ENCODE data around the gene LSM2. TPM values are rescaled to one million over a fixed set of nuclear protein-coding genes. Genes with fewer than 3 reads are reported as not detected.
A peak's percentile ranks its signal among the peaks of the same experiment; 100 is the strongest.
"Not testable (repeated sequence)": the region's sequence is repeated elsewhere in the genome, so short reads cannot be mapped to it uniquely, and the experiment has no call there.

Gene LSM2
- total RNA-seq, result 100 to 1,000 TPM; 100 to 108 TPM

DNA sequence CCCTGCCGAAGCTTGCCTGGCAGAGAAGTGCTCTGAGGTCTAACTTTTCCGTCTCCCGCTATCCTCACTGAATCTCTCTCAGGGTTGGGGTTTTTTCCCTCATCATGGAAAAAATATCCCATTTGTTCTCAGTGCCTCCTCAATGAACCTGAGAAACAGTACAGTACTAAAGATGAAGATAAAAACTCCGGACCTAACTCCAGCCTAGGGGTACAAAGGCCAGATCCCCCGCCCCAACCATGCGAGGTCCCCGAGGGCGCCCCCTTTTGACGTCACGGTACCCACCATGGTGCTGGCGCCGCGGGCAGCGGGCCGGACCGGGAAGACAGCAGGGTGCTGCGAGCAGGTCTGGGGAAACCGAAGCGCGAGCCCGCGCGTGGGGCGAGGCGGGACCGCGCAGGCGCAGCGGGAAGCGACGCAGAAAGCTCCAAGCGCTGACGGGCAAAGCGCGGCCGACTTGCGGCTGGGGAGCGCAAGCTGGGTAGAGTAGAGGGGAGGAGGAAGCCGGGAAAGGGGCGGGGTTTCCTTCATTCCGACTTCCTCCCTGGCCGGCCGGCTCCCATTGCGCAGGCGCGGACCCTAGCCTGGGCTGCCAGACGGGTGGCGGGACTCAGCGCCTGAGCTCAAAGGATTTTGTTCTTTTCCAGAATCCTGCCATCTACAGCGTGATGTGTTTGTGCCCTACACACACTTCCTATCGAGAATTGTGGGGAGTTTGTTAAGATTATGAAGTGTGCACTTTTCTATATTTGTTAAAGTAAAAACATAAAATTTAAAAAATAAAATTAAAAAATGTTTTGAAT lies at the start of gene LSM2:
Gene LSM2, minus strand, starts transcription at position 497 of the 803 bp plus-strand sequence. Its CDS starts 209 bp downstream, at position 288.
- peak; percentile 98 for DNase-seq
- Mint-ChIP-seq H3K9me3 (no peaks in the 10 kb centered on the region), H3K27ac (peak within 1 kb of the TSS; percentile 91), H3K4me3 (peak within 1 kb of the TSS; percentile 91), H3K4me1 (peaks cover 43% of the 10 kb centered on the region), H3K36me3 (ENCODE audit: low read depth) (peaks cover 35% of the 10 kb centered on the region), H3K27me3 (no peaks in the 10 kb centered on the region)
- CTCF ChIA-PET, result interaction anchor here (0.6 to 3.6 kb wide), 21 partner anchors 8 to 461 kb away, joined by 3 to 23 read pairs (median 7); partner anchors contain the start of genes DDAH2, HSPA1A, HSPA1B and HSPA1L
- POLR2A ChIA-PET, result interaction anchor here (0.6 to 4.0 kb wide), 34 partner anchors 8 to 1167 kb away, joined by 3 to 57 read pairs (median 5); partner anchors contain the start of genes ABHD16A, BAG6, C6orf47 and CLIC1

DNA sequence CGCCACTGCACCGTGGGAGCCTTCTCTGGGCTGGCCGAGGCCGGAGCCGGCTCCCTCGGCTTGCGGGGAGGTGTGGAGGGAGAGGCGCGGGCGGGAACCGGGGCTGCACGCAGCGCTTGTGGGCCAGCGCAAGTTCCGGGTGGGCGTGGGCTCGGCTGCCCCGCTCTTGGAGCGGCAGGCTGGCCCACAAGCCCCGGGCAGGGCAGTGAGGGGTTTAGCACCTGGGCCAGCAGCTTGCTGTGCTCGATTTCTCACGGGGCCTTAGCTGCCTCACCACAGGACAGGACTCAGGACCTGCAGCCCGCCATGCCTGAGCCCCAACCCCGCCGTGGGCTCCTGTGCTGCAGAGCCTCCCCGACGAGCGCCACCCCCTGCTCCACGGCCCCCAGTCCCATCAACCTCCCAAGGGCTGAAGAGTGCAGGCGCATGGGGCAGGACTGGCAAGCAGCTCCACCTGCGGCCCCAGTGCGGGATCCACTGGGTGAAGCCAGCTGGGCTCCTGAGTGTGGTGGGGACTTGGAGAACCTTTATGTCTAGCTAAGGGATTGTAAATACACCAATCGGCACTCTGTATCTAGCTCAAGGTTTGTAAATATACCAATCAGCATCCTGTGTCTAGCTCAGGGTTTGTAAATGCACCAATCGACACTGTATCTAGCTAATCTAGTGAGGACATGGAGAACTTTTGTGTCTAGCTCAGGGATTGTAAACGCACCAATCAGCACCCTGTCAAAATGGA lies 45.4 kb upstream of the LSM2 start:
- CTCF ChIA-PET, result interaction anchor here (0.6 kb wide), 1 partner anchor 204 kb away, joined by 3 read pairs; no protein-coding TSS in a partner anchor
- H3K36me3 Mint-ChIP-seq (ENCODE audit: low read depth); DNase-seq; H3K4me3 Mint-ChIP-seq; H3K9me3 Mint-ChIP-seq; H3K27ac Mint-ChIP-seq; H3K4me1 Mint-ChIP-seq; H3K27me3 Mint-ChIP-seq: not testable (repeated sequence)
- POLR2A ChIA-PET, result interaction anchor here (1.4 kb wide), 1 partner anchor 17 kb away, joined by 6 read pairs; no protein-coding TSS in a partner anchor

DNA sequence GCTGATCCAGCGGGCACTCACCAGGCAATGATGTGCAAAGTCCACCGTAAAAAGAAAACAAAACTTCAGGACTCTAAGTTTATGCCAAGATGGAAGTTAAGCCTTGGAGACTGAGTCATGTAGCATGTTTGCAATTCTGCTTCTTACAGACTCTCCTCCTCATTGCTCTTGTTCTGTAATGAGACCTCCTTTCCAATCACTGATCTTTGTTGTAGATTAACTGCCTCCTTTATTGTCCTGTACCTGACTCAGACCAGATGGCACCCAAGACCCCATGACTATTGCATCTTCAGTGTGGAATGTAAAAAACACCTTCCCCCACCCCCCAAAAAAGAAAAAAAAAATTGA lies 44.7 kb upstream of the LSM2 start:
- Mint-ChIP-seq H3K4me1 (no peaks in the 10 kb centered on the region), H3K27ac (no peak overlapping the region), H3K27me3 (no peaks in the 10 kb centered on the region), H3K9me3 (peaks cover 6% of the 10 kb centered on the region), H3K4me3 (no peak overlapping the region), H3K36me3 (ENCODE audit: low read depth) (peaks cover 6% of the 10 kb centered on the region)
- CTCF ChIA-PET, result interaction anchor here (0.6 kb wide), 1 partner anchor 203 kb away, joined by 3 read pairs; no protein-coding TSS in a partner anchor
- no peak for DNase-seq
- POLR2A ChIA-PET, result interaction anchor here (1.4 kb wide), 1 partner anchor 16 kb away, joined by 6 read pairs; no protein-coding TSS in a partner anchor

DNA sequence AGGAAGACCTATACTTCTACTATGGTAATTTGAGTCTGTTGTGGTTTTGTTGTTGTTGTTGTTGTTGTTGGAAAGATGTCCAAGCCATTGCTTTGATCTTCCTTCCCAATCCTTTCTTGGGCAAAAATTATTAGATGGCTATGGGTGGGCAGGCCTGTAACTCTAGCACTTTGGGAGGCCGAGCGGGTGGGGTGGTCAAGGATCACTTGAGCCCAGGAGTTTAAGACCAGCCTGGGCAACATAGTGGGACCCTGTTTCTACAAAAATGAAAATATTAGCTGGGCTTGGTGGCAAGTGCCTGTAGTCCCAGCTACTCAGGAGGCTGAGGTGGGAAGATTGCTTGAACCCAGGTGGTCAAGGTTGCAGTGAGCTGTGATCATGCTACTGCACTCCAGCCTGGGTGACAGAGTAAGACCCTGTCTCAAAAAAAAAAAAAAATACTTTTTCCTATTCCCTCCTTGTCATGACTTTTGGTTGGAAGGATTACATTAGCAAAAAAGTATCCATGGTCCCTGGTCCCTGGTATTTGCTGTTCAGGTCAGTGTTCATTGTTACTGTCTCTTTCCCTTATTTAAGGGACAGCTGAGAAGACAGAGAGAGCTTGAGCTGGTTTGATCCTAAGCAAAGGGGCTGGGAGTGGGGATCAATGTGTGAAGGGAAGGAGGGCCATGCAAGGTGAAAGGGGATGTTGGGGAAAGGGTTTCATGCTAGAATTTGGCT lies 44.2 kb upstream of the LSM2 start:
- peaks cover 6% of the 10 kb centered on the region for H3K9me3 Mint-ChIP-seq
- H3K4me1 Mint-ChIP-seq, result no peaks in the 10 kb centered on the region
- CTCF ChIA-PET, result no interaction called here
- no peak overlapping the region for H3K27ac Mint-ChIP-seq
- no peaks in the 10 kb centered on the region for H3K27me3 Mint-ChIP-seq
- POLR2A ChIA-PET, result no interaction called here
- no peak for DNase-seq
- peaks cover 6% of the 10 kb centered on the region for H3K36me3 Mint-ChIP-seq (ENCODE audit: low read depth)
- no peak overlapping the region for H3K4me3 Mint-ChIP-seq

DNA sequence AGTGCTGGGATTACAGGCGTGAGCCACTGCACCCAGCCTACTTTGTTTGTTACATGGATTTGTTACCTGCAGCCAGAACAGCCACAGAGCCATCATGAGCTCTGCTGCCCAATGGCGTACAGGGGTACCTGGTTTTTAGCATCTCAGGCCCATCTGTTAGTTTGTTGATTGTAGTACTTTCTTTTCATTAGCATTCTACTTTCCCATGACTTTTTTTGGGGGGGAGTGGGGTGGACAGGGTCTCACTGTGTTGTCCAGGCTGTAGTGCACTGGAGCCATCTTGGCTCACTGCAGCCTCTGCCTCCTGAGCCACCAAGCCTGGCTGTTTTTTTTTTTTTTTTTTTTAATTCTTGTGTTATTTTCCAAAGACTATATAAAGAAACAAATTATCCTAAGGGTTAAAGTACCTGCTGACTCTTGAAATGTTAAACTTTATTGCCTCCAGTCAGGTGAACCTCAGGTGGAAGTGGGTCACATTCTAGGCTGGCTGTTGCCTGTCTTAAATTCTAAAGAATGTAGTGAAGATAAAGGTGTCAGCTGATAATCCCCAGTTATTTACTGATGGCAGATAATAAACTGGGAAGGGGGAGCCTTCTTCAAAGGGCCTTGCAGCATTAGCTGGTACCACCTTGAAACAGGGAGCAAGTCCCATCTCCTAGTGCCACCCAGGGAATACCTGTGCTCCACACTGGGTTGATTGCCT lies 40.7 kb upstream of the LSM2 start:
- no peaks in the 10 kb centered on the region for H3K4me1 Mint-ChIP-seq
- ChIA-PET POLR2A (interaction anchor here (0.8 kb wide), 1 partner anchor 9 kb away, joined by 3 read pairs; no protein-coding TSS in a partner anchor), CTCF (interaction anchor here (0.5 kb wide), 1 partner anchor 61 kb away, joined by 3 read pairs; no protein-coding TSS in a partner anchor)
- no peaks in the 10 kb centered on the region for H3K9me3 Mint-ChIP-seq
- H3K4me3 Mint-ChIP-seq, result no peak overlapping the region
- H3K27me3 Mint-ChIP-seq, result no peaks in the 10 kb centered on the region
- H3K36me3 Mint-ChIP-seq (ENCODE audit: low read depth), result peaks cover 6% of the 10 kb centered on the region
- no peak overlapping the region for H3K27ac Mint-ChIP-seq
- no peak for DNase-seq

DNA sequence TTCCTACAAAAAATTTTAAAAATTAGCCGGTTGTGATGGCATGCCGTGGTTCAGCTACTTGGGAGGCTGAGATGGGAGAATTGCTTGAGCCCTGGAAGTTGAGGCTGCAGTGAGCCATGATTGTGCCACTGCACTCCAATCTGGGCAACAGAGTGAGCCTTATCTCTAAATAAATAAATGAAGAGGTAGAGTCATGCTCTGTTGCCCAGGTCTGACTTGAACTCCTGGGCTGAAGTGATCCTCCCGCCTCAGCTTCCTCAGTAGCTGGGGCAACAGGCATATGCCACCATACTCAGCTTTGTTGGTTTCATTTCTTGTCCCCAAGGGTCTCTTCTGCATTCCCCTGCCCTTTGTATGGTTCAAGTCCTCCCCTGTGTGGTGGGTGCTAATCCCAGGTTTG lies 37.7 kb upstream of the LSM2 start:
- H3K27ac Mint-ChIP-seq, result no peak overlapping the region
- no peak overlapping the region for H3K4me3 Mint-ChIP-seq
- DNase-seq, result no peak
- H3K27me3 Mint-ChIP-seq, result no peaks in the 10 kb centered on the region
- POLR2A ChIA-PET, result interaction anchor here (0.7 kb wide), 1 partner anchor 9 kb away, joined by 3 read pairs; no protein-coding TSS in a partner anchor
- no peaks in the 10 kb centered on the region for H3K9me3 Mint-ChIP-seq
- CTCF ChIA-PET, result no interaction called here
- H3K4me1 Mint-ChIP-seq, result peaks cover 6% of the 10 kb centered on the region
- H3K36me3 Mint-ChIP-seq (ENCODE audit: low read depth), result peaks cover 27% of the 10 kb centered on the region

DNA sequence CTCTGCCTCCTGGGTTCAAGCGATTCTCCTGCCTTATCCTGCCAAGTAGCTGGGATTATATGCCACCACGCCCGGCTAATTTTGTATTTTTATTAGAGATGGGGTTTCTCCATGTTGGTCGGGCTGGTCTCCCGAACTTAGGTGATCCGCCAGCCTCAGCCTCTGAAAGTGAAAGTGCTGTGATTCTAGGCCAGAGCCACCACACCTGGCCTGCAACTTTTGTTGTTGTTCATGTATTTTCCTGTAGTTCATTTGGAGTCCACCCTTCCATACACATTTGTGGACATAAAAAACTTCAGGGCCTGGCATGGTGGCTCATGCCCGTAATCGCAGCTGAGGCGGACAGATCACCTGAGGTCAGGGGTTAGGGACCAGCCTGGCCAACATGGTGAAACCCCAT lies 35.3 kb upstream of the LSM2 start:
- POLR2A ChIA-PET, result no interaction called here
- Mint-ChIP-seq H3K36me3 (ENCODE audit: low read depth) (peaks cover 49% of the 10 kb centered on the region), H3K9me3 (no peaks in the 10 kb centered on the region), H3K4me3 (no peak overlapping the region), H3K4me1 (peaks cover 27% of the 10 kb centered on the region), H3K27ac (no peak overlapping the region), H3K27me3 (no peaks in the 10 kb centered on the region)
- CTCF ChIA-PET, result no interaction called here
- DNase-seq, result no peak

DNA sequence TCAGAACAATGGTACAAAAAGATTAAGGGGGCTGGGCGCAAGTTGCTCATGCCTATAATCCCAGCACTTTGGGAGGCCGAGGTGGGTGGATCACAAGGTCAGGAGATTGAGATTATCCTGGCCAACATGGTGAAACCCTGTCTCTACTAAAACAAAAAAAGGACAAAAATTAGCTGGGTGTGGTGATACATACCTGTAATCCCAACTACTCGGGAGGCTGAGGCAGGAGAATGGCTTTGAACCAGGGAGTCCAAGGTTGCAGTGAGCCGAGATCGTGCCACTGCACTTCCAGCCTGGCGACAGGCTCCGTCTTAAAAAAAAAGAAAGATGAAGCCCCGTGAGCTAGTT lies 33.0 kb upstream of the LSM2 start:
- not testable (repeated sequence) for H3K4me3 Mint-ChIP-seq, H3K9me3 Mint-ChIP-seq, H3K27me3 Mint-ChIP-seq, DNase-seq, H3K27ac Mint-ChIP-seq
- ChIA-PET POLR2A (interaction anchor here (1.1 to 3.0 kb wide), 4 partner anchors 12 to 33 kb away, joined by 3 to 11 read pairs (median 4); partner anchors contain the start of genes HSPA1B, LSM2 and NEU1), CTCF (interaction anchor here (1.3 kb wide), 1 partner anchor 110 kb away, joined by 4 read pairs; no protein-coding TSS in a partner anchor)
- Mint-ChIP-seq H3K4me1 (peaks cover 38% of the 10 kb centered on the region), H3K36me3 (ENCODE audit: low read depth) (peaks cover 64% of the 10 kb centered on the region)

DNA sequence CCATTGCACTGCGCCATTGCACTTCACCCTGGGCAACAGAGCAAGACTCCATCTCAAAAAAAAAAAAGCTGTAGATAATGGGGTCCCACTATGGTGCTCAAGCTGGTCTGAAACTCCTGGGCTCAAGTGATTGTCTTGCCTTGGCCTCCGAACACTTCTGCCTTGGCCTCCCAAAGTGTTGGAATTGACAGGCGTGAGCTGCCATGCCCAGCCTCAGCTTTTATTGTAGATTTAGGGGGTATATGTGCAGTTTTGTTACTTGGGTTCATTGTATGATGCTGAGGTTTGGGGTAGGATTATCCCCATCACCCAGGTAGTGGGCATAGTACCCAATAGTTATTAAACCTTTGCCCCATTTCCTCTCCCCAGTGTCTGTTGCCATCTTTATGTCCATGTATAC lies 32.2 kb upstream of the LSM2 start:
- Mint-ChIP-seq H3K4me3 (peak overlapping the region; percentile 46), H3K27ac (peak overlapping the region; percentile 45), H3K36me3 (ENCODE audit: low read depth) (peaks cover 68% of the 10 kb centered on the region), H3K4me1 (peaks cover 42% of the 10 kb centered on the region), H3K9me3 (no peaks in the 10 kb centered on the region), H3K27me3 (no peaks in the 10 kb centered on the region)
- POLR2A ChIA-PET, result interaction anchor here (0.6 to 3.0 kb wide), 8 partner anchors 9 to 971 kb away, joined by 3 to 11 read pairs (median 3); partner anchors contain the start of genes HSPA1B, LSM2 and NEU1
- no peak for DNase-seq
- CTCF ChIA-PET, result interaction anchor here (1.2 to 1.4 kb wide), 4 partner anchors 11 to 185 kb away, joined by 3 to 5 read pairs (median 4); partner anchors contain the start of gene HSPA1B

DNA sequence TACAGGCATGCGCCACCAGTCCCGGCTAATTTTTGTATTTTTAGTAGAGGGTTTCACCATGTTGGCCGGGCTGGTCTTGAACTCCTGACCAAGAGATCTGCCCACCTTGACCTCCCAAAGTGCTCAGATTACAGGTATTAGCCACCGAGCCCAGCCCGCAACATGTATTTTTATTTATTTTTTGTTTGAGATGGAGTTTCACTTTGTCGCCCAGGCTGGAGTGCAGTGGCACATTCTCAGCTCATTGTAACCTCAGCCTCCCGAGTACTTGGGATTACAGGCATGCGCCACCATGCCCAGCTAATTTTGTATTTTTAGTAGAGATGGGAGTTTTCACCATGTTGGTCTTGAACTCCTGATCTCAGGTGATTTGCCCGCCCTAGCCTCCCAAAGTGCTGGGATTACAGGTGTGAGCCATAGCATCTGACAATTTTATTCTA lies 31.4 kb upstream of the LSM2 start:
- ChIA-PET CTCF (interaction anchor here (0.6 to 1.4 kb wide), 4 partner anchors 11 to 340 kb away, joined by 3 to 5 read pairs (median 3); partner anchors contain the start of gene HSPA1B), POLR2A (interaction anchor here (0.7 to 9.1 kb wide), 4 partner anchors 25 to 154 kb away, joined by 3 to 119 read pairs (median 7); partner anchors contain the start of genes CLIC1, MSH5 and NEU1)
- H3K4me3 Mint-ChIP-seq, result peak overlapping the region; percentile 81
- peaks cover 43% of the 10 kb centered on the region for H3K4me1 Mint-ChIP-seq
- not testable (repeated sequence) for H3K27me3 Mint-ChIP-seq, H3K27ac Mint-ChIP-seq, DNase-seq, H3K9me3 Mint-ChIP-seq
- peaks cover 68% of the 10 kb centered on the region for H3K36me3 Mint-ChIP-seq (ENCODE audit: low read depth)

DNA sequence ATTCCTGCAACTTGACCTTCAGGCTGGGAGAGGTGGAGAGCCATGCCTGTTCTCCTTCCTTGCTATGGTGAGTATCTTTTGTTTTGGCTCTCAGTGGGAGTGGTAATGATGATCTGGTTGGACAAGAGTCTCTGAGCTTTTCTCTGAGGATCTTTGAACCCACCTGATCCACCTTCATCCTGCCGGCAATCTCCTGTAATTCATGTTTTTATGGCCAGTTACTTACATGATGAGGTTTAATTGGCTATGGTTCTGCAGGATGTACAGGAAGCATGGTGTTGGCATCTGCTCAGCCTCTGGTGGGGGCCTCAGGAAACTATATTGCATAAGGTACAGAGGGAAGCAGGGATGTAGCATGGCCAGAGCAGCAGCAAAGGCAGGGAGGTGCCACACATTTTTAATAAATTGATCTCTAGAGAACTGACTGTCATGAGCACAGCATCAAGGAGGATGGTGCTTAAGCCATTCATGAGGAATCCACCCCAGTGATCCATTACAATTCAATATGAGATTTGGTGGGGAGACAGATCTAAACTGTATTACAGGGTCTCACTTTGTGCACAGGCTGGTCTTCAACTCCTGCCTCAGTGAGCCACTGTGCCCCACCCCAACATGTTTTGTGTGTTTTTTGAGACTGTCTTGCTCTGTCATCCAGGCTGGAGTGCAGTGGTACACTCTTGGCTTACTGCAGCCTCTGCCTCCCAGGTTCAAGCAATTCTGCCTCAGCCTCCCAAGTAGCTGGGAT lies 30.8 kb upstream of the LSM2 start:
- POLR2A ChIA-PET, result interaction anchor here (1.0 to 9.1 kb wide), 10 partner anchors 10 to 177 kb away, joined by 3 to 119 read pairs (median 10); partner anchors contain the start of genes C6orf47, CLIC1, CSNK2B and GPANK1
- Mint-ChIP-seq H3K27ac (peak overlapping the region; percentile 91), H3K36me3 (ENCODE audit: low read depth) (peaks cover 68% of the 10 kb centered on the region), H3K4me3 (peak overlapping the region; percentile 81), H3K4me1 (peaks cover 47% of the 10 kb centered on the region), H3K9me3 (no peaks in the 10 kb centered on the region), H3K27me3 (no peaks in the 10 kb centered on the region)
- CTCF ChIA-PET, result no interaction called here
- no peak for DNase-seq
